Measurements from ENCODE around the gene DOCK7.
A peak's percentile ranks its signal among the peaks of the same experiment; 100 is the strongest.
"Not testable (repeated sequence)": the region's sequence is repeated elsewhere in the genome, so short reads cannot be mapped to it uniquely, and the experiment has no call there.

The DOCK7 gene

GRCh38 chr1:62687903-62688686 is at the start of gene DOCK7:
Gene DOCK7, minus strand, starts transcription at chr1:62688386. Its CDS starts 122 bp downstream, at chr1:62688264.
- DNase-seq = peak; percentile 87

- DNase-seq = no peak
Observed at GRCh38 chr1:62735491-62736171, 47.4 kb upstream of the DOCK7 start.

GRCh38 chr1:62732331-62732730 is 44.1 kb upstream of the DOCK7 start:
- no peak for DNase-seq

- DNase-seq = no peak
Observed at GRCh38 chr1:62728963-62729362, 40.8 kb upstream of the DOCK7 start.

- DNase-seq = no peak
Observed at GRCh38 chr1:62727656-62728407, 39.6 kb upstream of the DOCK7 start.

- no peak for DNase-seq
Observed at GRCh38 chr1:62726011-62726442, 37.8 kb upstream of the DOCK7 start.

- DNase-seq = peak; percentile 89
Observed at GRCh38 chr1:62725255-62725654, 37.1 kb upstream of the DOCK7 start.

GRCh38 chr1:62724430-62724829 is 36.2 kb upstream of the DOCK7 start:
- DNase-seq = no peak

- DNase-seq = no peak
Observed at GRCh38 chr1:62723883-62724282, 35.7 kb upstream of the DOCK7 start.

- peak; percentile 82 for DNase-seq
Observed at GRCh38 chr1:62722796-62723195, 34.6 kb upstream of the DOCK7 start.

GRCh38 chr1:62720946-62721554 is 32.9 kb upstream of the DOCK7 start:
- DNase-seq = no peak

- DNase-seq = not testable (repeated sequence)
Observed at GRCh38 chr1:62718400-62718799, 30.2 kb upstream of the DOCK7 start.

- no peak for DNase-seq
Observed at GRCh38 chr1:62717483-62717882, 29.3 kb upstream of the DOCK7 start.

- peak; percentile 70 for DNase-seq
Observed at GRCh38 chr1:62716397-62716796, 28.2 kb upstream of the DOCK7 start.

- DNase-seq = no peak
Observed at GRCh38 chr1:62712336-62713243, 24.4 kb upstream of the DOCK7 start.

- DNase-seq = no peak
Observed at GRCh38 chr1:62707744-62708120, 19.5 kb upstream of the DOCK7 start.

- no peak for DNase-seq
Observed at GRCh38 chr1:62706985-62707743, 19.0 kb upstream of the DOCK7 start.

GRCh38 chr1:62698161-62698560 is 10.0 kb upstream of the DOCK7 start:
- DNase-seq = not testable (repeated sequence)

- not testable (repeated sequence) for DNase-seq
Observed at GRCh38 chr1:62694479-62694878, 6.3 kb upstream of the DOCK7 start.

- no peak for DNase-seq
Observed at GRCh38 chr1:62693123-62693522, 4.9 kb upstream of the DOCK7 start.
